SK-N-SH (cell line): ENCODE data around the gene GPC4.

Experiments
- CHD2 ChIP-seq: fragments of 150-350 bp; IDR thresholded peaks from 2 replicates; pipeline ENCODE4 v1.6.1; 2018; ENCODE audit warnings: low read length; ENCODE audit not compliant: partially characterized antibody
- EP300 ChIP-seq, 2 experiments: IDR thresholded peaks; 2 replicates each; pipeline versions ENCODE4 v1.4.0 to v1.6.1; 2012; ENCODE audit warnings: borderline replicate concordance in 1 of 2, low read depth in 1 of 2, low read length in 1 of 2
- GABPA ChIP-seq: IDR thresholded peaks from 2 replicates; pipeline ENCODE4 v1.4.0; 2012; ENCODE audit warnings: low read depth, mild to moderate bottlenecking
- MAX ChIP-seq: IDR thresholded peaks from 2 replicates; pipeline ENCODE4 v1.4.0; 2012; ENCODE audit warnings: low read depth
- POLR2AphosphoS5 ChIP-seq: IDR thresholded peaks from 2 replicates; pipeline ENCODE4 v1.6.1; 2012; ENCODE audit warnings: low read depth, low read length
- RAD21 ChIP-seq: IDR thresholded peaks from 2 replicates; pipeline ENCODE4 v1.6.1; 2012; ENCODE audit warnings: mild to moderate bottlenecking, low read length
- RFX5 ChIP-seq: IDR thresholded peaks from 2 replicates; pipeline ENCODE4 v1.6.1; 2012; ENCODE audit warnings: mild to moderate bottlenecking, improper control_type of control experiment, low read length
- SIN3A ChIP-seq: IDR thresholded peaks from 2 replicates; pipeline ENCODE4 v1.6.1; 2012; ENCODE audit warnings: low read depth, mild to moderate bottlenecking, low read length, moderate library complexity, borderline replicate concordance
- TAF1 ChIP-seq: IDR thresholded peaks from 2 replicates; pipeline ENCODE4 v1.6.1; 2012; ENCODE audit warnings: low read depth, mild to moderate bottlenecking, low read length, moderate library complexity, borderline replicate concordance
- TEAD4 ChIP-seq: IDR thresholded peaks from 2 replicates; pipeline ENCODE4 v1.4.0; 2012; ENCODE audit warnings: mild to moderate bottlenecking, borderline replicate concordance; ENCODE audit not compliant: insufficient read depth
- TF ChIP-seq, protein P1 (sequence below): fragments of 200-600 bp; sonication (generic); IDR thresholded peaks from 2 replicates; pipeline ENCODE4 v1.6.1; 2017; ENCODE audit warnings: antibody characterized with exemption, mild to moderate bottlenecking, moderate library complexity
- TF ChIP-seq, protein P2 (sequence below): IDR thresholded peaks from 2 replicates; pipeline ENCODE4; 2012

DNA sequence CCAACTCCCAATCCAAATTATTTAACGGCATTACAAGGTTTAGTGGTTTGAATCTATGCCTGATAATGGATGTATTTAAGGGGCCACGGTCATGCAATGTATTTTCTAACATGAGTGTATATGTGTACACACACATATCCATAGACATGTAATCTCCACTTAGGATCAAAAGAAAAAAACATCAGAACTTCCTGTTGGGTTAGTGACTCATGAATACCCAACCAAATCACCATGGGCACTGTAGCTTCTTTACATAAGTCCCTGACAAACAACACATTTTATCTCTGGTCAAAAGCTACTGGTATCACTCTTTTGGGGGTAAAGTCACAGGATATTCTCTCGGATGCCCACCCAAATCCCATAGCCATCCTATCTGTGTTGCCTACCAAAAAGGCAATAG, 160.6 kb downstream of the GPC4 start:
- TF ChIP-seq CHD2 (no peak), RFX5 (no peak), EP300 (IDR thresholded peaks at IDR 0.05; ENCODE audit: borderline replicate concordance in 1 of 2, low read depth in 1 of 2, low read length in 1 of 2) (no peak), SIN3A (no peak), MAX (no peak), RAD21 (no peak), TEAD4 (no peak), TAF1 (no peak), POLR2AphosphoS5 (no peak), GABPA (no peak)
- TF ChIP-seq, protein P1, sequence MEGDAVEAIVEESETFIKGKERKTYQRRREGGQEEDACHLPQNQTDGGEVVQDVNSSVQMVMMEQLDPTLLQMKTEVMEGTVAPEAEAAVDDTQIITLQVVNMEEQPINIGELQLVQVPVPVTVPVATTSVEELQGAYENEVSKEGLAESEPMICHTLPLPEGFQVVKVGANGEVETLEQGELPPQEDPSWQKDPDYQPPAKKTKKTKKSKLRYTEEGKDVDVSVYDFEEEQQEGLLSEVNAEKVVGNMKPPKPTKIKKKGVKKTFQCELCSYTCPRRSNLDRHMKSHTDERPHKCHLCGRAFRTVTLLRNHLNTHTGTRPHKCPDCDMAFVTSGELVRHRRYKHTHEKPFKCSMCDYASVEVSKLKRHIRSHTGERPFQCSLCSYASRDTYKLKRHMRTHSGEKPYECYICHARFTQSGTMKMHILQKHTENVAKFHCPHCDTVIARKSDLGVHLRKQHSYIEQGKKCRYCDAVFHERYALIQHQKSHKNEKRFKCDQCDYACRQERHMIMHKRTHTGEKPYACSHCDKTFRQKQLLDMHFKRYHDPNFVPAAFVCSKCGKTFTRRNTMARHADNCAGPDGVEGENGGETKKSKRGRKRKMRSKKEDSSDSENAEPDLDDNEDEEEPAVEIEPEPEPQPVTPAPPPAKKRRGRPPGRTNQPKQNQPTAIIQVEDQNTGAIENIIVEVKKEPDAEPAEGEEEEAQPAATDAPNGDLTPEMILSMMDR, result no peak
- TF ChIP-seq, protein P2, sequence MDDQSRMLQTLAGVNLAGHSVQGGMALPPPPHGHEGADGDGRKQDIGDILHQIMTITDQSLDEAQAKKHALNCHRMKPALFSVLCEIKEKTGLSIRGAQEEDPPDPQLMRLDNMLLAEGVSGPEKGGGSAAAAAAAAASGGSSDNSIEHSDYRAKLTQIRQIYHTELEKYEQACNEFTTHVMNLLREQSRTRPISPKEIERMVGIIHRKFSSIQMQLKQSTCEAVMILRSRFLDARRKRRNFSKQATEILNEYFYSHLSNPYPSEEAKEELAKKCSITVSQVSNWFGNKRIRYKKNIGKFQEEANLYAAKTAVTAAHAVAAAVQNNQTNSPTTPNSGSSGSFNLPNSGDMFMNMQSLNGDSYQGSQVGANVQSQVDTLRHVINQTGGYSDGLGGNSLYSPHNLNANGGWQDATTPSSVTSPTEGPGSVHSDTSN, result no peak
